K562 (cell line): ENCODE measurements around the gene SSR4.

Source experiments
- HSF4 ChIP-seq: fragments of 250-450 bp; sonication (Bioruptor Pico); IDR thresholded peaks from 2 replicates; pipeline ENCODE4 v2.1.2; 2022; ENCODE audit warnings: mild to moderate bottlenecking, moderate library complexity, borderline replicate concordance
- RAD21 ChIP-seq, 2 experiments: fragments of 250-450 bp in 1 of 2; fragments of 450-650 bp in 1 of 2; sonication (Bioruptor Pico) in 1 of 2; formaldehyde crosslinking in 1 of 2; IDR thresholded peaks in 1 of 2; conservative IDR thresholded peaks in 1 of 2; 2 replicates each; pipeline versions ENCODE4 v1.4.0 to v1.8.0; 2020 to 2022; ENCODE audit warnings: mild to moderate bottlenecking in 2 of 2, moderate library complexity in 1 of 2
- TF ChIP-seq, protein P1 (sequence below), 3 experiments: IDR thresholded peaks in 2 of 3; conservative IDR thresholded peaks in 1 of 3; 2 replicates each; pipeline ENCODE4 v1.5.1; 2011 to 2012; ENCODE audit warnings: low read length in 3 of 3, mild to moderate bottlenecking in 3 of 3, control low read depth in 2 of 3, improper control_type of control experiment in 1 of 3, inconsistent platforms in 1 of 3, low read depth in 1 of 3, mixed read lengths in 1 of 3, moderate library complexity in 1 of 3; ENCODE audit not compliant: insufficient read depth in 2 of 3

DNA sequence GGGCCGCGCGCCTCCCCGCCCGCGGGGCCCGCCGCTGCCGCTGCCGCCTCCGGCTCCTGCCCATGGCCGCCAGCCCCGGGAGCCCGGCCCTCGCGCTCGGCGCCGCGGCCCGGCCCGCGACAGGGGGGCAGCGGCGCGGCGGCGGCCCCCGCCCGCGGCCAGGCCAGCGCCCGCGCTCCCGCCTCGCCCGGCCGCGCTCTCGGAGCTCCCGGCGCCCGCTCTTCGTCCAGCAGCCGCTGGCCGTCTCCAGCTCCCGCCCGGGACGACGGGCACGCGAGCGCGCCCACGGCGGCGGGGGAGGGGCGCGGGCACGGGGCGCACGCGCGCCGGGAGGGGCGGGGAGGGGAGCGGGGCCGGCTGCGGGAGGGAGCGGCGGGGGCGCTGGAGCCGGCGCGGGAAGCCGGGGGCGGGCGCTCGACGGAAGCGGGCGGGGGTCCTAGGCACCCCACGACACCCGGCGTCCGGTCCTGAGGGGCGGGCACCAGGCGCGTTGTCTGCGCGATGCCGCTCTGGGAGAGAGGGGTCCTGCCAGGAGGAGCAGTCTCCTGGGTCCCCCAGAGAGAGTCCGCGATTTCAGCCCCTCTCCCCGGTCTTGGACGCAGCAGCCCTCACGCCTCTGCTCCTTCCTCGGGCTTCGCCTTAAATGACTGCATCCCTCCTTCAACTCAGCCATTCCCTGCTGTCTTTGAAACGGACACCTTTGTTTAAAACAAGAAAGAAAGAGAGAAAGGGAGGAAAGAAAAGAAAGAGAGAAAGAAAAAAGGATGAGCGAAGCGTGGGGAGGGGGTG is 36.4 kb downstream of the SSR4 start:
- TF ChIP-seq RAD21 (CRISPR knock-in tag; conservative IDR thresholded peaks at IDR 0.05 in 1 of 2, IDR thresholded peaks at IDR 0.05 in 1 of 2) = no peak
- TF ChIP-seq, protein P1, sequence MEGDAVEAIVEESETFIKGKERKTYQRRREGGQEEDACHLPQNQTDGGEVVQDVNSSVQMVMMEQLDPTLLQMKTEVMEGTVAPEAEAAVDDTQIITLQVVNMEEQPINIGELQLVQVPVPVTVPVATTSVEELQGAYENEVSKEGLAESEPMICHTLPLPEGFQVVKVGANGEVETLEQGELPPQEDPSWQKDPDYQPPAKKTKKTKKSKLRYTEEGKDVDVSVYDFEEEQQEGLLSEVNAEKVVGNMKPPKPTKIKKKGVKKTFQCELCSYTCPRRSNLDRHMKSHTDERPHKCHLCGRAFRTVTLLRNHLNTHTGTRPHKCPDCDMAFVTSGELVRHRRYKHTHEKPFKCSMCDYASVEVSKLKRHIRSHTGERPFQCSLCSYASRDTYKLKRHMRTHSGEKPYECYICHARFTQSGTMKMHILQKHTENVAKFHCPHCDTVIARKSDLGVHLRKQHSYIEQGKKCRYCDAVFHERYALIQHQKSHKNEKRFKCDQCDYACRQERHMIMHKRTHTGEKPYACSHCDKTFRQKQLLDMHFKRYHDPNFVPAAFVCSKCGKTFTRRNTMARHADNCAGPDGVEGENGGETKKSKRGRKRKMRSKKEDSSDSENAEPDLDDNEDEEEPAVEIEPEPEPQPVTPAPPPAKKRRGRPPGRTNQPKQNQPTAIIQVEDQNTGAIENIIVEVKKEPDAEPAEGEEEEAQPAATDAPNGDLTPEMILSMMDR (IDR thresholded peaks at IDR 0.05 in 2 of 3, conservative IDR thresholded peaks at IDR 0.05 in 1 of 3; ENCODE audit: insufficient read depth in 2 of 3, low read depth in 1 of 3, low read length in 3 of 3) = no peak
- no peak for TF ChIP-seq HSF4
